Measurements from ENCODE around the gene SIGLEC6.

SIGLEC6 gene

GRCh38 chr19:51548213-51548651 lies 16.8 kb upstream of the SIGLEC6 start:
- no peak for DNase-seq

GRCh38 chr19:51547397-51548212 lies 16.1 kb upstream of the SIGLEC6 start:
- DNase-seq, result no peak

DNA sequence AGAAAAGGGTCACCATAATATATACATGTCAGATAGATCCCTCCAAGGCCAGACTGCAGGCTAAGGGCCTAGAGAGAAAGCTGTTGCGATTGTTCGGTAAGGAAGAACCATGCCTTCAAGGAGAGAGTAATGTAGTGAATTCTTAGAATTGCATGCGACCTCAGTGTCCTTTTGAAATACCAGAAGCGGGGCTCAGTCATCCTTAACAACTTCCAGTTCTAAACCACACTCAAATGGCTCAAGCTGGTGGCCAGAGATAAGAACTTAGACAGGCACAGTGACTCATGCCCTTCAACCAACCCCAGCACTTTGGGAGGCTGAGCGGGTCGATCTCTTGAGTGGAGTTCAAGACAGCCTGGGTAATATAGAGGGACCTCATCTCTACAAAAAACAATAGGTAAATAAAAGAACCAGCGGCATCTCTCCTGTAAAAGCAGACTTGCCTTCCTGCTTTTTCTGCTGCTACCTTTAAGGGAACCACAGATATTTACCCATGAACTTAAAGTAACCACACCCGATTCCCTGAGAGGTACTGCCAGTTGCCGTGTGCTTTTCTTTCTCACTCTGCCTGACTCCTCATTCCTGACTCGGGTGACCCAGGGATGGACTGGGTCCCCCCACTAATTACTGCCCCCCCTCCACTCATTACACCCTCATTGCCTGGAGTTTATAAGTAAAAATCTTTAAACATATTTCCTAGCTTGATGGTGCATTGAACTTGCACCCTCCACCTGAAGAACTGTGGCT lies 15.4 kb upstream of the SIGLEC6 start:
- no peak for DNase-seq

- DNase-seq, result no peak
Measured at GRCh38 chr19:51546107-51546649, 14.7 kb upstream of the SIGLEC6 start.

DNA sequence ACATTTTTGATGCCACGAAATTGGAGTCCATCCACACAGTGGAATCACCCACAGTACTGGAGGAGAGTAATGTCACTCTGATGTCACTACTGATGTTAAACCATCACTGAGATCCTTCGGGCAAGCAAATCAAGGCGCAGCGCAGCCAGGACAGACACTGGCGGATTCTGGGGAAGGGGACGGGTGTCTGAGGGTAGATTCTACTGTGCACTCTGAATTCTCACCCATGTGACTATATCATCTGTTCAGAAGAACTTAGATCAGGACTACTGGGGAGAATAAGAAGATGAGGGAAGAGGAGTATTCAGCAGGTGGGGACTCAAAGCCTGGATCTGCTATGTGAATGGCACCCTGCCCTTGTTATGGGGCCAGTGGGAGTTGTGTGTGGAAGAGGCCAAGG lies 12.6 kb upstream of the SIGLEC6 start:
- no peak for DNase-seq

- DNase-seq, result no peak
Measured at GRCh38 chr19:51542699-51543098, 11.2 kb upstream of the SIGLEC6 start.

- no peak for DNase-seq
Measured at GRCh38 chr19:51541458-51542357, 10.2 kb upstream of the SIGLEC6 start.

- no peak for DNase-seq
Measured at GRCh38 chr19:51539821-51540366, 8.4 kb upstream of the SIGLEC6 start.

DNA sequence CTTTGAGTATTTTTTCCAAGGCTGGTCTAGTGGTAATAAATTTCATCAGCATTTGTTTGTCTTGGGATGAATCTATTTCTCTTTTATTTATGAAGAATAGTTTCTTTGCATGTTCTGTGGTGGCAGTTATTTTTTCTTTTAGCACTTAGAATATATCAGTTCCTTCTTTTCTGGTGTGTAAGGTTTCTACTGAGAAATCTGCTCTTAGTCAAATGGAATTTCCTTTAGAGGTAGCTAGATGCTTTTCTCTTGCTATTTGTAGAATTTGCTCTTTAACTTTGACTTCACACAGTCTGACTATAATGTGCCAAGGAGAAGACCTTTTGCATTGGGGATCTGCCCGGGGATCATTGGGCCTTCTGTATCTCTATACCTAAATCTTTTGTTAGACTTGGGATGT lies 4.1 kb upstream of the SIGLEC6 start:
- DNase-seq, result no peak

DNA sequence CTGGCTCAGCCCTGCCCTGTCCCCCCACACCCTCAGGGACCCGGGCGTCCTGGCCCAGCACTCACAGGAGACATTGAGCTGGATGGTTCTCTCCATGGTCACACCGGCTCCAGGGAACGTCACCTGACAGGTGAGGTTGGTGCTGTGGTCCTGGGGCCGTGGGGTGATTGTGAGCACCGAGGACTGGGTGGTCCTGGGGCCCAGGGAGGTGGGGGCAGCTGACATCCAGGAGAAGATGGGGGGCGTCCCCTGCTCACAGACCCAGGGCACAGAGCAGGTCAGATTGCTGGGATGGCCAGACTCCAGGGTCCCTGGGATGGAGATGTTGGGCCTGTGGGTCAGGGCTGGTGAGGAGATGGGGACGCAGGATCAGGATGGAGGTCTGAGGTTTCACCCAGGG lies 854 bp downstream of the SIGLEC6 start:
- DNase-seq, result no peak

- no peak for DNase-seq
Measured at GRCh38 chr19:51529301-51529700, 2.2 kb downstream of the SIGLEC6 start.

DNA sequence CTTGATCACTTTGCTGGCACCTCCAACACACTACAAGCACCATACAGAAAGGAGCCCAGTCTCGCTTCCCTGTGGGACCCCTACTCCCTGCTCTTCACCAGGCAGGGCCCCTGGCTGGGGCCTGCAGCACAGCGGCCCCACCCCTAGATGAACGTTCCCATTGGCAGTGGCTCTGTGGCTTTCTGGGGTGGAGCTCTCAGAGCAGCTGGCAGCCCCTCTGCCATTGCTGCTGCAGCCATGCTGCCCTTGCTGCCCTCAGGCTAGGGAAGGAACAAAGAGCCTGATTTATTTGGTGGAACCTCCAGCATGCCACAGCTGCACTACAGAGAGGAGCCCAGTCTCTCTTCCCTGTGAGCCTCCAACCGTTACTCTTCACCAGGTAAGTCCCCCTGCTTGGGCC lies 5.8 kb downstream of the SIGLEC6 start:
- DNase-seq, result no peak

DNA sequence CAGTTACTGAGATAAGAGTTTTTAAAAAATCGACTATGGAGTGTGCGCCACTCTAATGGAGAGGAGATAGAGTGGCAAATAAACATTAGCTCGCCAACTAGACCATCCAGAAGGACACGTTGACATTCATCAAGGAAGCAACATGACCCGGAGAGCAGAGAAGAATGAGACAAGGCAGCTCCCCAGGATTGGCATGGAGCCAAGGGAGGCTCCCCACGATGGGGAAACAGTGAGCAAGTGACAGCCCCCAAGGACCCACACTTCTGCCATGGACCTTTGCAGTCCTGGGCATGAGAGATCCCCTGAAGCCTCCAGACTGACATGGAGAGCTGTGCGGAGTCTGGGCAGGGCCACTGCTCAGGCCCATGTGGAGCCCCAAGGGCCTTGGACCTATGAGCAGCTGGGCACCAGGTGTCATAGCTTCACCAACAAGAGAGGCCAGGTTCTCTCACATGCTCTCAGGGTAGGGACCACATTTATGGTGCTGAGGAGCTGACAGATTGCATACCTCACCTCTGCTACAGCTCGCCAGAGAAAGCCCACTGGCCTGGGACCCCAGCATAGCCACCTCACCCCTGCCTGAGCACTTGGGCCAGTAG lies 6.7 kb downstream of the SIGLEC6 start:
- DNase-seq, result no peak

- no peak for DNase-seq
Measured at GRCh38 chr19:51521781-51522180, 9.7 kb downstream of the SIGLEC6 start.

- no peak for DNase-seq
Measured at GRCh38 chr19:51521357-51521756, 10.1 kb downstream of the SIGLEC6 start.

DNA sequence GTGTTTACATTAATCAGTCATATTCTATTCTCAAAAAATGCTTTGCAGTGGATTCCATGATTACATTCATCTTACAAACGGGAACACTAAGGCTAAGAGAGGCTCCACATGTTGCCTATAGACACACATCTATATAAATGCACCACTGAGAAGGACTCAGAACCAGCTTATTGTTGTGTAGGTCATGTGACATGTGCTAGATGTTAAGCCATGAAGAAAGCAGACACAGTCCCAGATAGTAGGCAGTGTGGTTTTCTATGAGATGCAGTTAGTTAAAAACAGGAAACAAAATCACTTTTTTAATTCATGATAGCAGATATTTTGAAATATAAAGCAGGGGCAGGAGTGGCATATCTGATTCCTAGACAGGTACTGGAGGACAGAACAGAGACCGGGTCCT lies 10.7 kb downstream of the SIGLEC6 start:
- no peak for DNase-seq

DNA sequence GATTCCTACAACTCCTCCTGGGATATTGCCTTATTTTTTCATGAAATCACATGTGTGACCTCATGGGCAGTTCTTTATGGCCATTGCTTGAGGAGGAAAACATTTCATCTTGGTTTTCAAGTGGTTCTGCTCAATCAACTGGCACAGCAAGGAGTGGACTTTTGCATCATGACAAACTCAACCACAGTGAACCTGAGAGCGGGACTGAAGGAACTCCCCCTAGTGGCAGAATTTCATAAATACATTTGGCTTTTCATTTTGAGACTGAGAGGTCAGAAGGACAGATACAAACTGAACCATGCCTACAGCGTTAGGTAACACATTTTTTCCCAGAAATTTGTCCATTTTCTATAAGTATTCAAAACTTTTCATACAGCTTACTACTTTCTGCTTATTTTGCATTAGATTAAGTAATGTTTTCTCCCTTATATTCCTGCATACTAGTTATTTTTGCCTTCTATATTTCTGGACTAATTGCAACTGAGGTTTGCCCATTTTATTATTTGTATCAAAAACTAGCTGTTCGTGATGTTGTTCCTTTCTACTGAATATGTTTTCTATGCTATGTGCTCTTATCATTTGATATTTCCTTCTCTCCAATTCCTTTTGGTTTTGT lies 16.5 kb downstream of the SIGLEC6 start:
- DNase-seq, result peak; percentile 9

GRCh38 chr19:51513968-51514367 lies 17.5 kb downstream of the SIGLEC6 start:
- DNase-seq, result no peak

GRCh38 chr19:51511353-51511752 lies 20.1 kb downstream of the SIGLEC6 start:
- no peak for DNase-seq

GRCh38 chr19:51509823-51510660 lies 21.4 kb downstream of the SIGLEC6 start:
- no peak for DNase-seq

Measured in activated naive CD4-positive, alpha-beta T cell treated with Interleukin-2 at 50 U/mL for 16 hours (primary cell).